Skeletal muscle satellite cell (primary cell): ENCODE data around the gene MLLT6.
A peak's percentile ranks its signal among the peaks of the same experiment; 100 is the strongest.

Experiments
- H3K27me3 ChIP-seq: 2 replicates; pipeline ENCODE4 v1.7.0; 2013; ENCODE audit warnings: low read length; ENCODE audit not compliant: control insufficient read depth, insufficient read depth
- H3K36me3 ChIP-seq: 2 replicates; pipeline ENCODE4 v1.7.0; 2013; ENCODE audit warnings: mild to moderate bottlenecking, control low read depth, low read length; ENCODE audit not compliant: insufficient read depth
- H3K4me1 ChIP-seq: 2 replicates; pipeline ENCODE4 v1.7.0; 2013; ENCODE audit warnings: low read length; ENCODE audit not compliant: control insufficient read depth, insufficient read depth
- H3K4me2 ChIP-seq: 2 replicates; pipeline ENCODE4 v1.7.0; 2013; ENCODE audit warnings: mild to moderate bottlenecking, low read length
- H3K4me3 ChIP-seq: 2 replicates; pipeline ENCODE4 v1.7.0; 2013; ENCODE audit warnings: low read length
- H3K9ac ChIP-seq: 2 replicates; pipeline ENCODE4 v1.7.0; 2013; ENCODE audit warnings: mild to moderate bottlenecking, low read depth, low read length, moderate library complexity
- H3K9me3 ChIP-seq: replicated peaks from 2 replicates; pipeline ENCODE4 v1.7.0; 2013; ENCODE audit warnings: mild to moderate bottlenecking, control low read depth, low read length

MLLT6 gene

GRCh38 chr17:38685491-38685890 lies 19.6 kb upstream of the MLLT6 start:
- peaks cover under 1% of the 10 kb centered on the region for H3K27me3 ChIP-seq
- no peaks in the 10 kb centered on the region for H3K9me3 ChIP-seq
- H3K4me1 ChIP-seq, result no peaks in the 10 kb centered on the region
- no peaks in the 10 kb centered on the region for H3K36me3 ChIP-seq
- no peak overlapping the region for H3K9ac ChIP-seq
- H3K4me3 ChIP-seq, result no peak overlapping the region
- no peak overlapping the region for H3K4me2 ChIP-seq

- no peak overlapping the region for H3K9ac ChIP-seq
- H3K4me3 ChIP-seq, result no peak overlapping the region
- peaks cover 4% of the 10 kb centered on the region for H3K27me3 ChIP-seq
- H3K9me3 ChIP-seq, result no peaks in the 10 kb centered on the region
- no peak overlapping the region for H3K4me2 ChIP-seq
- no peaks in the 10 kb centered on the region for H3K36me3 ChIP-seq
- H3K4me1 ChIP-seq, result no peaks in the 10 kb centered on the region
These were observed 17.8 kb upstream of the MLLT6 start for GRCh38 chr17:38687286-38687685.

GRCh38 chr17:38690386-38690785 lies 14.7 kb upstream of the MLLT6 start:
- no peak overlapping the region for H3K4me2 ChIP-seq
- no peaks in the 10 kb centered on the region for H3K9me3 ChIP-seq
- H3K36me3 ChIP-seq, result no peaks in the 10 kb centered on the region
- H3K4me1 ChIP-seq, result peaks cover 7% of the 10 kb centered on the region
- H3K27me3 ChIP-seq, result peaks cover 4% of the 10 kb centered on the region
- H3K9ac ChIP-seq, result no peak overlapping the region
- no peak overlapping the region for H3K4me3 ChIP-seq

- no peak overlapping the region for H3K4me2 ChIP-seq
- peaks cover 4% of the 10 kb centered on the region for H3K27me3 ChIP-seq
- H3K36me3 ChIP-seq, result no peaks in the 10 kb centered on the region
- no peak overlapping the region for H3K9ac ChIP-seq
- no peak overlapping the region for H3K4me3 ChIP-seq
- peaks cover 7% of the 10 kb centered on the region for H3K4me1 ChIP-seq
- H3K9me3 ChIP-seq, result no peaks in the 10 kb centered on the region
These were observed 13.9 kb upstream of the MLLT6 start for GRCh38 chr17:38691154-38691553.

GRCh38 chr17:38693700-38694329 lies 11.3 kb upstream of the MLLT6 start:
- H3K9ac ChIP-seq, result no peak overlapping the region

GRCh38 chr17:38697061-38697820 lies 7.8 kb upstream of the MLLT6 start:
- Histone ChIP-seq H3K9ac (no peak overlapping the region), H3K9me3 (no peaks in the 10 kb centered on the region), H3K4me1 (peaks cover 13% of the 10 kb centered on the region), H3K4me3 (no peak overlapping the region), H3K27me3 (no peaks in the 10 kb centered on the region), H3K36me3 (no peaks in the 10 kb centered on the region), H3K4me2 (no peak overlapping the region)

More at GRCh38 chr17:38693700-38694329, 11.3 kb upstream of the MLLT6 start:
- Histone ChIP-seq H3K9me3 (no peaks in the 10 kb centered on the region), H3K4me2 (no peak overlapping the region), H3K4me1 (peaks cover 7% of the 10 kb centered on the region), H3K36me3 (no peaks in the 10 kb centered on the region), H3K27me3 (peaks cover 4% of the 10 kb centered on the region), H3K4me3 (no peak overlapping the region)

GRCh38 chr17:38698760-38699159 lies 6.3 kb upstream of the MLLT6 start:
- Histone ChIP-seq H3K4me2 (no peak overlapping the region), H3K4me1 (peaks cover 22% of the 10 kb centered on the region), H3K4me3 (no peak overlapping the region), H3K9ac (no peak overlapping the region), H3K36me3 (no peaks in the 10 kb centered on the region), H3K27me3 (no peaks in the 10 kb centered on the region), H3K9me3 (no peaks in the 10 kb centered on the region)

GRCh38 chr17:38701504-38702165 lies 3.4 kb upstream of the MLLT6 start:
- no peaks in the 10 kb centered on the region for H3K27me3 ChIP-seq
- peak overlapping the region; percentile 84 for H3K4me2 ChIP-seq
- peak overlapping the region; percentile 74 for H3K9ac ChIP-seq
- H3K9me3 ChIP-seq, result no peaks in the 10 kb centered on the region
- H3K4me1 ChIP-seq, result peaks cover 35% of the 10 kb centered on the region
- no peaks in the 10 kb centered on the region for H3K36me3 ChIP-seq
- H3K4me3 ChIP-seq, result peak overlapping the region; percentile 74

GRCh38 chr17:38702166-38702915 lies 2.7 kb upstream of the MLLT6 start:
- no peaks in the 10 kb centered on the region for H3K36me3 ChIP-seq
- no peaks in the 10 kb centered on the region for H3K9me3 ChIP-seq
- peak overlapping the region; percentile 74 for H3K4me3 ChIP-seq
- peaks cover 39% of the 10 kb centered on the region for H3K4me1 ChIP-seq
- peak overlapping the region; percentile 84 for H3K4me2 ChIP-seq
- no peaks in the 10 kb centered on the region for H3K27me3 ChIP-seq
- H3K9ac ChIP-seq, result peak overlapping the region; percentile 74

- H3K4me3 ChIP-seq, result peak overlapping the region; percentile 74
- peaks cover 39% of the 10 kb centered on the region for H3K4me1 ChIP-seq
- H3K36me3 ChIP-seq, result no peaks in the 10 kb centered on the region
- H3K27me3 ChIP-seq, result no peaks in the 10 kb centered on the region
- peak overlapping the region; percentile 74 for H3K9ac ChIP-seq
- peak overlapping the region; percentile 84 for H3K4me2 ChIP-seq
- no peaks in the 10 kb centered on the region for H3K9me3 ChIP-seq
These were observed 1.9 kb upstream of the MLLT6 start for GRCh38 chr17:38702916-38703741.
